Measurements from ENCODE around the gene FFAR1. TPM values are rescaled to one million over a fixed set of nuclear protein-coding genes. Genes with fewer than 3 reads are reported as not detected.

FFAR1 gene
- total and polyA plus RNA-seq, 2 donors (not counting 1 experiment from before 2014, with no cell fraction given) = 3.0 to 17.9 TPM

- no peak for TF ChIP-seq CTCF (IDR thresholded peaks at IDR 0.05)
- no peak for TF ChIP-seq EZH2 (IDR thresholded peaks at IDR 0.05; ENCODE audit: borderline replicate concordance, insufficient read depth, low read depth, low read length, poor library complexity, severe bottlenecking)
- Mint-ChIP-seq H3K27ac (no peak overlapping the region), H3K9me3 (ENCODE audit: insufficient read depth) (no peaks in the 10 kb centered on the region), H3K27me3 (no peaks in the 10 kb centered on the region), H3K4me3 (no peak overlapping the region), H3K4me1 (peaks cover 2% of the 10 kb centered on the region)
- Histone ChIP-seq H3K79me2 (ENCODE audit: control insufficient read depth, insufficient read depth, low read length) (no peaks in the 10 kb centered on the region), H3K4me2 (replicated peaks; ENCODE audit: low read depth, low read length, poor library complexity, severe bottlenecking) (no peak overlapping the region), H4K20me1 (ENCODE audit: control insufficient read depth, insufficient read depth, low read length, poor library complexity, severe bottlenecking) (no peaks in the 10 kb centered on the region), H2AFZ (ENCODE audit: insufficient read depth, low read depth, low read length, poor library complexity, severe bottlenecking) (no peak overlapping the region), H3K36me3 (replicated peaks in 1 of 2; ENCODE audit: control extremely low read depth in 1 of 2, control insufficient read depth in 1 of 2, extremely low read depth in 1 of 2, insufficient read depth in 2 of 2, low read length in 1 of 2) (no peaks in the 10 kb centered on the region), H3K27me3 (replicated peaks in 1 of 4; ENCODE audit: control extremely low read depth in 1 of 4, control insufficient read depth in 3 of 4, insufficient read depth in 4 of 4, low read length in 3 of 4) (peaks cover 0 to 4% (median 0%) of the 10 kb centered on the region in 4 experiments), H3K9me3 (ENCODE audit: control extremely low read depth in 1 of 3, control insufficient read depth in 2 of 3, insufficient read depth in 1 of 3, low read length in 2 of 3) (peaks cover 0 to 2% (median 0%) of the 10 kb centered on the region in 3 donors), H3K27ac (ENCODE audit: low read length in 2 of 2) (no peak overlapping the region), H3K4me3 (ENCODE audit: control extremely low read depth in 1 of 5, extremely low read depth in 1 of 5, insufficient read depth in 1 of 5, low read depth in 2 of 5, low read length in 4 of 5) (no peak overlapping the region), H3K9ac (ENCODE audit: low read length) (no peak overlapping the region), H3K4me1 (ENCODE audit: control insufficient read depth in 2 of 2, insufficient read depth in 2 of 2, low read length in 2 of 2) (no peaks in the 10 kb centered on the region)
- no peak for ATAC-seq (ENCODE audit: low read depth)
- 86% methylated on average over 12 of the region's 19 CpGs for WGBS (ENCODE audit: insufficient coverage)
- intact Hi-C loops (cut with micrococcal nuclease) = no loop called here
- no peak for DNase-seq
- ChIA-PET CTCF (interaction anchor here (0.7 kb wide), 1 partner anchor 82 kb away, joined by 3 read pairs; no protein-coding TSS in a partner anchor), POLR2A (no interaction called here)
Observed at GRCh38 chr19:35395382-35396199, 47.9 kb downstream of the FFAR1 start.

DNA sequence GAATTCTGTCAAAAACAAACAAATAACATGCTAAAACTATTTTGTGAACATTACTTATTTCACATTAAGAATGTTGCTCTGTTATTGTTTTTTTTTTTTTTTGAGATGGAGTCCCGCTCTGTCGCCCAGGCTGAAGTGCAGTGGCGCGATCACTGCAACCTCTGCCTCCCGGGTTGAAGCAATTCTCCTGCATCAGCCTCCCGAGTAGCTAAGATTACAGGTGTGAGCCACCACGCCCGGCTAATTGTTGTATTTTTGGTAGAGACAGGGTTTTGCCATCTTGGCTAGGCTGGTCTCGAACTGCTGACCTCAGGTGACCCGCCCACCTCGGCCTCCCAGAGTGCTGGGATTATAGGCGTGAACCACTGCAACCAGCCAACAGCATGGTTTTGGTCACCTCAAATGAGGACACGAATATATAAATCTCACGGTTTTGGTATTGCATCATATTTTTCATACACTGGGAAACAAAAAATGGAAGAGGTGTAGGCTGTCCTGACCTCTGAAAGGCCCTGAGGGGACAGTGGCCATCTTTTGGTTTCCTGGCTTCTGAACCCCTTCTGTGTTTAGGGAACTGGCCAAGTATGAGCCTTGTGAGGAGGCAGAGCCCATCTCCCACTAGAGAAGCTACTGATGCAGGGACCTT, 48.7 kb downstream of the FFAR1 start:
- WGBS (ENCODE audit: insufficient coverage) = 94% methylated on average over 6 of the region's 14 CpGs
- Histone ChIP-seq H3K27ac (ENCODE audit: low read length in 2 of 2) (no peak overlapping the region), H3K79me2 (ENCODE audit: control insufficient read depth, insufficient read depth, low read length) (no peaks in the 10 kb centered on the region), H3K36me3 (replicated peaks in 1 of 2; ENCODE audit: control extremely low read depth in 1 of 2, control insufficient read depth in 1 of 2, extremely low read depth in 1 of 2, insufficient read depth in 2 of 2, low read length in 1 of 2) (no peaks in the 10 kb centered on the region), H3K4me2 (replicated peaks; ENCODE audit: low read depth, low read length, poor library complexity, severe bottlenecking) (no peak overlapping the region), H3K4me3 (ENCODE audit: control extremely low read depth in 1 of 5, extremely low read depth in 1 of 5, insufficient read depth in 1 of 5, low read depth in 2 of 5, low read length in 4 of 5) (no peak overlapping the region), H4K20me1 (ENCODE audit: control insufficient read depth, insufficient read depth, low read length, poor library complexity, severe bottlenecking) (no peaks in the 10 kb centered on the region), H3K27me3 (replicated peaks in 1 of 4; ENCODE audit: control extremely low read depth in 1 of 4, control insufficient read depth in 3 of 4, insufficient read depth in 4 of 4, low read length in 3 of 4) (peaks cover 0 to 4% (median 0%) of the 10 kb centered on the region in 4 experiments), H2AFZ (ENCODE audit: insufficient read depth, low read depth, low read length, poor library complexity, severe bottlenecking) (no peak overlapping the region), H3K4me1 (ENCODE audit: control insufficient read depth in 2 of 2, insufficient read depth in 2 of 2, low read length in 2 of 2) (no peaks in the 10 kb centered on the region), H3K9me3 (ENCODE audit: control extremely low read depth in 1 of 3, control insufficient read depth in 2 of 3, insufficient read depth in 1 of 3, low read length in 2 of 3) (peaks cover 0 to 2% (median 0%) of the 10 kb centered on the region in 3 donors), H3K9ac (ENCODE audit: low read length) (no peak overlapping the region)
- no peak for DNase-seq
- TF ChIP-seq CTCF (IDR thresholded peaks at IDR 0.05) = no peak
- TF ChIP-seq EZH2 (IDR thresholded peaks at IDR 0.05; ENCODE audit: borderline replicate concordance, insufficient read depth, low read depth, low read length, poor library complexity, severe bottlenecking) = no peak
- no peaks in the 10 kb centered on the region for H3K9me3 Mint-ChIP-seq (ENCODE audit: insufficient read depth)
- H3K27me3 Mint-ChIP-seq = no peaks in the 10 kb centered on the region
- intact Hi-C loops (cut with micrococcal nuclease) = no loop called here
- no peak for ATAC-seq (ENCODE audit: low read depth)
- ChIA-PET POLR2A (no interaction called here), CTCF (no interaction called here)
- H3K4me3 Mint-ChIP-seq = no peak overlapping the region
- H3K4me1 Mint-ChIP-seq = peaks cover 2% of the 10 kb centered on the region
- no peak overlapping the region for H3K27ac Mint-ChIP-seq
